Sigmoid colon (tissue), 7 donors: ENCODE data around the gene ATG10. TPM values are rescaled to one million over a fixed set of nuclear protein-coding genes. Genes with fewer than 3 reads are reported as not detected.
"Not testable (repeated sequence)": the region's sequence is repeated elsewhere in the genome, so short reads cannot be mapped to it uniquely, and the experiment has no call there.

Experiments used
- DNase-seq: peaks from one replicate; pipeline ENCODE4 v3.0.0-alpha.2; 2019
- H3K27ac ChIP-seq, 4 donors: fragments of 200-600 bp; sonication (generic); one replicate each; pipeline ENCODE4 v1.5.1; 2016 to 2019; ENCODE audit warnings: mild to moderate bottlenecking in 1 of 4
- H3K27me3 ChIP-seq, 3 donors: fragments of 200-600 bp; sonication (generic); one replicate each; pipeline ENCODE4 v1.5.1; 2019; ENCODE audit warnings: mild to moderate bottlenecking in 1 of 3
- H3K36me3 ChIP-seq, 4 donors: fragments of 200-600 bp; sonication (generic); one replicate each; pipeline ENCODE4 v1.5.1; 2016 to 2019
- H3K4me1 ChIP-seq, 4 donors: fragments of 200-600 bp; sonication (generic); one replicate each; pipeline ENCODE4 v1.5.1; 2017 to 2019
- H3K4me3 ChIP-seq, 4 donors: fragments of 200-600 bp; sonication (generic); one replicate each; pipeline ENCODE4 v1.5.1; 2017 to 2019; ENCODE audit warnings: mild to moderate bottlenecking in 2 of 4, moderate library complexity in 1 of 4
- H3K9me3 ChIP-seq, 4 donors: fragments of 200-600 bp in 3 of 4; sonication (generic) in 3 of 4; one replicate each; pipeline versions ENCODE4 v1.5.1 to v1.6.1; 2013 to 2019
- EP300 ChIP-seq, 4 donors: sonication (generic); formaldehyde crosslinking; IDR thresholded peaks; one replicate each; pipeline ENCODE4 v1.6.1; 2017; ENCODE audit warnings: antibody characterized with exemption in 4 of 4
- POLR2A ChIP-seq, 2 donors: fragments of 450-650 bp; IDR thresholded peaks; one replicate each; pipeline ENCODE4 v1.6.1; 2016; ENCODE audit warnings: antibody characterized with exemption in 2 of 2, mild to moderate bottlenecking in 2 of 2, moderate library complexity in 2 of 2
- POLR2AphosphoS5 ChIP-seq, 4 donors: sonication (generic); formaldehyde crosslinking; IDR thresholded peaks; one replicate each; pipeline ENCODE4 v1.6.1; 2017; ENCODE audit warnings: antibody characterized with exemption in 4 of 4
- WGBS, 2 donors: extraction: QIAGEN DNeasy Blood & Tissue Kit; methylation state at CpG; one replicate each; pipeline ENCODE4 v1.1.7; 2013; 5-methylcytosine and 5-hydroxymethylcytosine counted together
- intact Hi-C: fragments of 100-400 bp; cut with DNase I; formaldehyde crosslinking; loops from one replicate; pipeline ENCODE4 v1.15.1; 2023
- polyA plus RNA-seq, 3 donors: library from polyadenylated mRNA; stranded (reverse); fragments of 200-250 nt; gene quantifications; one replicate each; pipeline ENCODE4 v1.2.3, GENCODE V29; 2013
- total RNA-seq, 4 donors: library from RNA; depleted of rRNA; stranded (reverse); fragments of >200 nt; gene quantifications; one replicate each; pipeline ENCODE4 v1.1.0, GENCODE V29; 2016
- TF ChIP-seq, protein P1 (sequence below), 4 experiments: fragments of 450-650 bp in 3 of 4; fragments of 200-600 bp in 1 of 4; IDR thresholded peaks; one replicate each; pipeline ENCODE4 v1.5.1; 2016 to 2019; ENCODE audit warnings: antibody characterized with exemption in 4 of 4, mild to moderate bottlenecking in 3 of 4, moderate library complexity in 2 of 4
- donor health status: healthy with polysubstance abuse.
- donor health status: Bipolar disorder and iron deficiency.
- donor health status: healthy.

The ATG10 gene
- total and polyA plus RNA-seq, 7 donors = 4.2 to 13.2 (median 8.4) TPM

DNA sequence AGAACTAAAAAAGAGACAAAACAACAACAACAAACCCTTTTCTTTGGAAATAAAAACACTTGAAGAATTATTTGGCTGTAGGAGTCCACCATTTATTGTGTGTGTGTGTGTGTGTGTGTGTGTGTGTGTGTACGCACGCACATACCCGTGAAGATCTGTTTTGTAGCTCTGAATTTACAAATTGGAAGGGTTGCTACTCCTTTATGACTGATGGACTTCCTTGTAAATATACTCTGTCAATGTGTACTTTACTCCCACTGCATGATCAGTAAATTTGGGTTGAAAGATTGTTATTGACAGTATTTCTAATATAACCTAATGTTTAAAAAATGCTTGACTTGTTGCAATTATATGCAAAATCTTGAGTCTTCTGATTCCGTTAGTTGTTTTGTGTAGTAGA lies 148.1 kb downstream of the ATG10 start:
- Histone ChIP-seq H3K27me3 (no peaks in the 10 kb centered on the region), H3K27ac (no peak overlapping the region), H3K36me3 (no peaks in the 10 kb centered on the region), H3K4me1 (no peaks in the 10 kb centered on the region), H3K4me3 (no peak overlapping the region), H3K9me3 (peaks cover 0 to 5% (median 0%) of the 10 kb centered on the region in 4 donors)
- WGBS, 2 donors = 90 to 94% methylated on average over 4 of the region's 4 CpGs
- DNase-seq = no peak
- no peak for TF ChIP-seq POLR2AphosphoS5 (IDR thresholded peaks at IDR 0.05)
- TF ChIP-seq, protein P1, sequence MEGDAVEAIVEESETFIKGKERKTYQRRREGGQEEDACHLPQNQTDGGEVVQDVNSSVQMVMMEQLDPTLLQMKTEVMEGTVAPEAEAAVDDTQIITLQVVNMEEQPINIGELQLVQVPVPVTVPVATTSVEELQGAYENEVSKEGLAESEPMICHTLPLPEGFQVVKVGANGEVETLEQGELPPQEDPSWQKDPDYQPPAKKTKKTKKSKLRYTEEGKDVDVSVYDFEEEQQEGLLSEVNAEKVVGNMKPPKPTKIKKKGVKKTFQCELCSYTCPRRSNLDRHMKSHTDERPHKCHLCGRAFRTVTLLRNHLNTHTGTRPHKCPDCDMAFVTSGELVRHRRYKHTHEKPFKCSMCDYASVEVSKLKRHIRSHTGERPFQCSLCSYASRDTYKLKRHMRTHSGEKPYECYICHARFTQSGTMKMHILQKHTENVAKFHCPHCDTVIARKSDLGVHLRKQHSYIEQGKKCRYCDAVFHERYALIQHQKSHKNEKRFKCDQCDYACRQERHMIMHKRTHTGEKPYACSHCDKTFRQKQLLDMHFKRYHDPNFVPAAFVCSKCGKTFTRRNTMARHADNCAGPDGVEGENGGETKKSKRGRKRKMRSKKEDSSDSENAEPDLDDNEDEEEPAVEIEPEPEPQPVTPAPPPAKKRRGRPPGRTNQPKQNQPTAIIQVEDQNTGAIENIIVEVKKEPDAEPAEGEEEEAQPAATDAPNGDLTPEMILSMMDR (IDR thresholded peaks at IDR 0.05) = no peak
- TF ChIP-seq EP300 (IDR thresholded peaks at IDR 0.05) = no peak
- no peak for TF ChIP-seq POLR2A (IDR thresholded peaks at IDR 0.05)
- intact Hi-C loops = no loop called here

DNA sequence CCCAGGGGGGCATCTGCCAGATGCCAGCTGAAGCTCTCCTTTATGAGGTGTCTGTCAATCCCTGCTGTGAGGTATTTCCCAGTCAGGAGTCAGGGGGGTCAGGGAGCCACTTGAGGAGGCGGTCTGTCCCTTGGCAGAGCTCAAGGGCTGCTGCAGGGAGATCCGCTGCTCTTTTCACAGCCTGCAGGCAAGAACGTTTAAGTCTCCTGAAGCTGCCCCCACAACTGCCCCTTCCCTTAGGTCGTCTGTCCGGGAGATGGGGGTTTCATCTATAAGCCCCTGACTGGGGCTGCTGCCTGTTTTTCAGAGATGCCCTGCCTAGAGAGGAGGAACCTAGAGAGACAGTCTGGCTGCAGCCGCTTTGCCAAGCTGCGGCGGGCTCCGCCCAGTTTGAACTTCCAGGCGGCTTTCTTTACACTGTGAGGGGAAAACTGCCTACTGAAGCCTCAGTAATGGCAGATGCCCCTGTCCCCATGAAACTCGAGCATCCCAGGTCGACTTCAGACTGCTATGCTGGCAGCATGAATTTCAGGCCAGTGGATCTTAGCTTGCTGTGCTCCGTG lies 158.0 kb downstream of the ATG10 start:
- no peak overlapping the region for H3K4me3 ChIP-seq
- DNase-seq = no peak
- no peaks in the 10 kb centered on the region for H3K27me3 ChIP-seq
- TF ChIP-seq POLR2A (IDR thresholded peaks at IDR 0.05) = no peak
- TF ChIP-seq, protein P1 (IDR thresholded peaks at IDR 0.05) = no peak
- intact Hi-C loops = no loop called here
- no peaks in the 10 kb centered on the region for H3K4me1 ChIP-seq
- WGBS, 2 donors = 91 to 94% methylated on average over 13 of the region's 13 CpGs
- H3K9me3 ChIP-seq = peaks cover 0 to 2% (median 0%) of the 10 kb centered on the region in 4 donors
- H3K36me3 ChIP-seq = no peaks in the 10 kb centered on the region
- H3K27ac ChIP-seq = no peak overlapping the region

DNA sequence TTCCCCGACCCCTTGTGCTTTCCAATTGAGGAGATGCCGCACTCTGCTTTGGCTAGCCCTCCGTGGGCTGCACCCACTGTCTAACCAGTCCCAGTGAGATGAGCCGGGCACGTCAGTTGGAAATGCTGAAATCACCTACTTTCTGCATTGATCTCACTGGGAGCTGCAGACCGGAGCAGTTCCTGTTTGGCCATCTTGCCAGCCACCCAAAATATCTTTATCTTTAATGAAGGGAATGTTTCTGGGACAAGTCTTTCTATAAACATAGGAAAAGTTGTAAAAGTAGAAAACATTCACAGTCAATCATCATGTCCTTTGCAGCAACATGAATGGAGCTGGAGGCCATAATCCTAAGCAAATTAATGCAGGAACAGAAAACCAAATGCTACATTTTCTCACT lies 158.8 kb downstream of the ATG10 start:
- H3K4me3 ChIP-seq = no peak overlapping the region
- peaks cover 0 to 2% (median 0%) of the 10 kb centered on the region in 4 donors for H3K9me3 ChIP-seq
- H3K4me1 ChIP-seq = no peaks in the 10 kb centered on the region
- intact Hi-C loops = no loop called here
- no peak overlapping the region for H3K27ac ChIP-seq
- TF ChIP-seq EP300 (IDR thresholded peaks at IDR 0.05) = no peak
- TF ChIP-seq, protein P1 (IDR thresholded peaks at IDR 0.05) = no peak
- TF ChIP-seq POLR2AphosphoS5 (IDR thresholded peaks at IDR 0.05) = no peak
- no peak for TF ChIP-seq POLR2A (IDR thresholded peaks at IDR 0.05)
- no peaks in the 10 kb centered on the region for H3K36me3 ChIP-seq
- WGBS, 2 donors = 91 to 93% methylated on average over 6 of the region's 6 CpGs
- no peaks in the 10 kb centered on the region for H3K27me3 ChIP-seq
- DNase-seq = no peak

DNA sequence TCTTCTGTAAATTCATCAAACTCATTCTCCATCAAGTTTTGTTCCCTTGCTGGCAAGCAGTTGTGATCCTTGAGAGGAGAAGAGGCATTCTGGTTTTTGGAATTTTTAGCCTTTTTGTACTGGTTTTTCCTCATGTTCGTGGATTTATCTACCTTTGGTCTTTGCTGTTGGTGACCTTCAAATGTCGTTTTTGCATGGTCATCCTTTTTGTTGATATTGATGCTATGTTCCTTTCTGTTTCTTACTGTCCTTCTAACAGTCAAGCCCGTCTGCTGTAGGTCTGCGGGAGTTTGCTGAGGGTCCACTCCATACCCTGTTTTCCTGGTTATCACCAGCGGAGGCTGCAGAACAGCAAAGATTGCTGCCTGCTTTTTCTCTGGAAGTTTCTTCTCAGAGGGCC lies 165.4 kb downstream of the ATG10 start:
- H3K9me3 ChIP-seq = peaks cover 0 to 2% (median 0%) of the 10 kb centered on the region in 4 donors
- intact Hi-C loops = no loop called here
- H3K36me3 ChIP-seq = no peaks in the 10 kb centered on the region
- H3K4me1 ChIP-seq = no peaks in the 10 kb centered on the region
- TF ChIP-seq POLR2A (IDR thresholded peaks at IDR 0.05) (no peak), POLR2AphosphoS5 (IDR thresholded peaks at IDR 0.05) (no peak), EP300 (IDR thresholded peaks at IDR 0.05) (no peak)
- TF ChIP-seq, protein P1 (IDR thresholded peaks at IDR 0.05) = no peak
- WGBS, 2 donors = 95% methylated on average over 5 of the region's 5 CpGs
- H3K27me3 ChIP-seq = no peaks in the 10 kb centered on the region
- DNase-seq = no peak
- H3K4me3 ChIP-seq = no peak overlapping the region
- no peak overlapping the region for H3K27ac ChIP-seq

DNA sequence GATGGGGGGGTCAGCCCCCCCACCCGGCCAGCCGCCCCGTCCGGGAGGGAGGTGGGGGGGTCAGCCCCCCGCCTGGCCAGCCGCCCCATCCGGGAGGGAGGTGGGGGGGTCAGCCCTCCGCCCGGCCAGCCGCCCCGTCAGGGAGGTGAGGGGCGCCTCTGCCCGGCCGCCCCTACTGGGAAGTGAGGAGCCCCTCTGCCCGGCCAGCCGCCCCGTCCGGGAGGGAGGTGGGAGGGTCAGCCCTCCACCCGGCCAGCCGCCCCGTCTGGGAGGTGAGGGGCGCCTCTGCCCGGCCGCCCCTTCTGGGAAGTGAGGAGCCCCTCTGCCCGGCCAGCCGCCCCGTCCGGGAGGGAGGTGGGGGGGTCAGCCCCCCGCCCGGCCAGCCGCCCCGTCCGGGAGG lies 168.0 kb downstream of the ATG10 start:
- H3K9me3 ChIP-seq, H3K27ac ChIP-seq, H3K4me3 ChIP-seq, DNase-seq, H3K36me3 ChIP-seq, H3K4me1 ChIP-seq, H3K27me3 ChIP-seq, intact Hi-C loops: not testable (repeated sequence)
- 94 to 97% methylated on average over 10 to 14 of the region's 33 CpGs for WGBS, 2 donors
